HG03095 (cell line): ENCODE data around the gene KLF1.
"Not testable (repeated sequence)": the region's sequence is repeated elsewhere in the genome, so short reads cannot be mapped to it uniquely, and the experiment has no call there.

Source experiments
- ATAC-seq: cut with Tn5 transposase; IDR thresholded peaks from one replicate; pipeline ENCODE4 v1.9.1; 2021; ENCODE audit warnings: moderate library complexity; ENCODE audit not compliant: unreplicated experiment

Gene KLF1

DNA sequence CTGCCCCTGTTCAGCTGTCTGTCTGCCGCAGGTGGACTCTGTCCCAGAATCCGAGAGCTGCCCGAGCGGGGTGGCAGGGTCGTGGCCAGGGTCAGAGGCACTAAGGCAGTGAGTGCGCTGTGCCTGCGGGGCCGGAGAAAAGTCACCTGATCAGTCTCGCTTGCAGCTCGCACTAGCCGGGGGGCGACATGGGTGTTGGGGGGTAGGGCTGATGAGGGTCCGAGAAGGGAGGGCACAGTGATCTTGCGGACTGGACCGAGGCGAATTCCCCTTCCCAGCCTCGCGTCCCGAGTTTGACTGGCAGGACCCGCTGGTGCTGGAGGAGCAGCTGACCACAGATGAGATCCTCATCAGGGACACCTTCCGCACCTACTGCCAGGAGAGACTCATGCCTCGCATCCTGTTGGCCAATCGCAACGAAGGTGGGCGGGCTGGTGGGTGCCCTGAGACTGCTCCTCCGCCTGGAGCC is 4.6 kb upstream of the KLF1 start:
- no peak for ATAC-seq

DNA sequence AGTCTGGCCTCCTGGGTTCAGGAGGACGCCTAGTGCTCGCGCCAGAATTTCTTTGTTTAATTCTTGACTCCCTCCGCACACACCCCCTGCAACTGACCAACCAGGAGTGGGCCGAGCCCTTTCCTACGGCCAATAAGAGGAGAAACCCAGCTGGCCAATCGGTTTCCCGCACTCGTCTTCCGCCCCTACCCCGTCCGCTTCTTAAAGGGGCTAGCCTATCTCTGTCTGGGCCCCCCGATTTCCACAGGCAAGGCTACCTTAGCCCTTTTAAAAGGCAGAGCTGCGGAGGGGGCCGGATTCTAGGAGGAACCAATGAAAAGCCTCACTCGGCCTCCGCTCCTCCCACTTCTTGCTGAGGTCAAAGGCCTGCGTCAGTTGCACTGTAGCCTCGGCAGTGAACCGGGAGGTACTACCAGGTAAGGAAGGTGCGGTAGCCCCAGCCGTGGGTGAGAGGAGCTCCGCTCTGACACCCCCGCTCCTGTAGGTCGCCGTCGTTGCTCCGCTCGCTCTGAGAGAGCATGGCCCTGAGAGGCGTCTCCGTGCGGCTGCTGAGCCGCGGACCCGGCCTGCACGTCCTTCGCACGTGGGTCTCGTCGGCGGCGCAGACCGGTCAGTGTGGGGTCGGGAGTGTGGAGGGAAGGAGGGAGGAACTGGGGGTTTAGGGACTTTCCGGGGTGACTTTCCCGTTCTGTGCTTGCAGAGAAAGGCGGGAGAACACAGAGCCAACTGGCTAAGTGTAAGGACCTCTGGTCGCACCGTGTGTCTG is 4.0 kb upstream of the KLF1 start, which contains the start of gene GCDH:
TSS of gene GCDH (plus strand) at position 374 of the 766 bp plus-strand sequence. CDS start at position 519, 145 bp downstream.
- peak; percentile 79 for ATAC-seq

DNA sequence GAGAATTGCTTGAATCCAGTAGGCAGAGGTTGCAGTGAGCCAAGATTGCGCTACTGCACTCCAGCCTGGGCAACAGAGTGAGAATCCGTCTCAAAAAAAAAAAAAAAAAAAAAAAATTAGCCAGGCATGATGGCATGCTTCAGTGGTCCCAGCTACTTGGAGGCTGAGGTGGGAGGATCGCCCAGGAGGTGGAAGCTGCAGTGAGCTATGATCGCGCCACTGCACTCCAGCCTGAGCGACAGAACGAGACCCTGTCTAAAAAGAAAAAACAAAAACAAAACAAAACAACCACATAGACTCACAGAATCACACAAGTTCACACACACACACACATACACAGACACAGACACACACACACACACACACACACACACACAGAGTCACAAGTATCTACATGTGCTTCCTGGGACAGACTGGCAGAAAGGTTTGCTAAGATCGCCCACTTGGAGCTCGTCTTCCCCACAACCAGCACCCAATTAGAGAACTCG is 3.3 kb upstream of the KLF1 start:
- ATAC-seq = not testable (repeated sequence)

DNA sequence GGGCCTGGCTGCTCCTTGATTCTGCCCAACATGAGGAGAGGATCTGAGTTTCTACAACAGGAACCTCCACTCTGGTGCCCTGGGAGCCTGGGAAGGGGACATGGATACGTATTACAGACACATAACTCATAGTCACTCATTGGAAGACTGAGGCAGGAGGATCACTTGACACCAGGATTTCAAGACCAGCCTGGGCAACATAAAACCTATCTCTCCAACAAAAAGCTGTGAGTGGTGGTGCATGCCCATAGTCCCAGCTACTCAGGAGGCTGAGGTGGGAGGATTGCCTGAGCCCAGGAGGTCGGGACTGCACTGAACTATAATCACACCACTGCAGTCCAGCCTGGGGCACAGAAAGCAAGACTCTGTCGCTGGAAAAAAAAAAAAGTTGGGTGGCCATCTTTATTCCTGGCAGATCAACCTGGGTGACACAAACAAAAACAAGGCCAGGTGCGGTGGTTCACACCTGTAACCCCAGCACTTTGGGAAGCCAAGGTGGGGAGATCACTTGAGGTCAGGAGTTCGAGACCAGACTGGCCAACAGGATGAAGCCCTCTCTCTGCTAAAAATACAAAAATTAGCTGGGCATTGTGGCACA is 1.1 kb upstream of the KLF1 start:
- no peak for ATAC-seq

DNA sequence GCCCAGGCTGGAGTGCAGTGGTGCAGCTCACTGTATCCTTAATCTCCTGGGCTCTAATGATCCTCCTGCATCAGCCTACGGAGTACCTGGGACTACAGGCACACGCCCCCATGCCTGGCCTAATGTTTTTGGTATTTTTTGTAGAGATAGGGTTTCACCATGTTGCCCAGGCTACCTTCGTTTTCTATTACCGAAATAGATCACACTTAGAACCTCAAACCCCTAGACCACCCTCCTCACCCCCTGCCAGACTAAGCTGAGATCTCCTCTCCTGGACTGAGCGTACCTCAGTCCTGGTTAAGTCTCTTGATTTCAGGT is 391 bp downstream of the KLF1 start:
- ATAC-seq = no peak

DNA sequence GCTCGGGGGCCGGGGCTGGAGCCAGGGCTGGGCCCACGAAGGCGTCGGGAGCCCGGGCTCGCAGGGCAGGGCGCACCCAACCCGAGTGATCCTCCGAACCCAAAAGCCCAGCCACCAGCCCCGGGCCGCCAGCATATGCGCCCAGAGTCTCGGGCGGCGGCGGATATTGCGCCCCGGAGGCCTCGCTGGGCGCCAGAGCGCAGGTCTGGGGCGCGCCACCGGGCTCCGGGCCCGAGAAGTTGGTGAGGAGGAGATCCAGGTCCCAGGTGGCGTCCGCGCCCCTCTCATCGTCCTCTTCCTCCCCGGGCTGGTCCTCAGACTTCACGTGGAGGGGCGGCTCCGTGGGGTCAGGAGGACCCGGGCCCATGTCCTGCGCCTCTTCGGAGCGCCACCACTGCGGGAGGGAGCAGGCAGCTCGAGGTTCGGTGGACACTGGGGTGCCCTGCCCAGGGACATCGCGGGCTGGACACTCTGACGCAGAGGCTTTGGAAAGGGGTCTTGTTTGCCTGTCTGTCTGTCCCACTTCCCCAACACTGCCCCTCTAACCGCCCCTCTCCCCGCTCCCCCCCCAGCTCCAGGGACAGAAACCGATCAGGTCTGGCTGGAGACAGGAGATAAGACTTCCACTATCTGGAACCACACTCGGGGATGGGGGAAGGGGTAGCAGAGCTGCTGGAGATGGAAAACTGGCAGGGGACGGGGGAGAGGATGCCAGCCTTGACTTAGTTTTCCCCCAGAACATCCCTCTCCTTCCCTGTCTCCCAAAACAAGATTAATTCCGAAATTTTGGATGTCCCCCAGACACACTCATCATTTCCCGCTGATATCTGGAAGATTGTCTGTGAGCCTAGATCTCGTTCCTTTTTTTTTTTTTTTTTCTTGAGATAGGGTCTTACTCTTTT is 1.0 kb downstream of the KLF1 start:
- ATAC-seq = no peak

DNA sequence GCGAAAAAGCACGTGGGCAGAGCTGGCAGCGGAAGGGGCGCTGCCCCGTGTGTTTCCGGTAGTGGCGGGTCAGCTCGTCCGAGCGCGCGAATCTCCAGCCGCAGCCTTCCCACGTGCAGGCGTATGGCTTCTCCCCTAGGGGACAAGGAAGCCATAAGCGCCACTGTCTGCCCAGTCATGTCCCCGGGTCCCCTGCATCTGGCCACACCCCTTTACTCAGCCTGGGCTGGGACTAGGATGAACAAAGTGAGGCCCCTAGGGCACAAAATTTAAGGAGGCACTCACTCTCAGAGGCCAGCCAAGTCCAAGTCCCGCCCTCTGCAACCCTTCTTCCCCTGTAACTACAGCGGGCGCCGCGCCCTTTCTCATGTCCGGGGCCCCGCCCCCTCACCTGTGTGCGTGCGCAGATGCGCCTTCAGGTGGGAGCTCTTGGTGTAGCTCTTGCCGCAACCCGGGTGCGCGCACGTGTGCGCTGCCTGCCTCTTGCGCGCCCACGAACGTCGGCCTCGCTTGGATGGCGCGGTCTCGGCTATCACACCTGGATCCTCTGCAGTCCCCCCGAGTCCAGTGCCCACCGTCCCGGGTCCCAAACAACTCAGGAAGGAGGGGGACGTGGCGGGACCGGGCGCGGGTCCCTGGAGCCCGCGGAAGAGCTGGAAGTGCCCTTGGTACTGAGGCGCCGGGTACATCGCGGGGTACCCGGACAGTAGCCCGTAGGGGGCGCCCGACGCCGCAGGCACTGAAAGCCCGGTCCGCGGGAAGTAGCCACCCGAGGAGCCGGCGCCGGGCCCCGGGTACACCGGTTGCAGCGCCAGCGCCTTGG is 1.9 kb downstream of the KLF1 start:
- ATAC-seq = no peak

DNA sequence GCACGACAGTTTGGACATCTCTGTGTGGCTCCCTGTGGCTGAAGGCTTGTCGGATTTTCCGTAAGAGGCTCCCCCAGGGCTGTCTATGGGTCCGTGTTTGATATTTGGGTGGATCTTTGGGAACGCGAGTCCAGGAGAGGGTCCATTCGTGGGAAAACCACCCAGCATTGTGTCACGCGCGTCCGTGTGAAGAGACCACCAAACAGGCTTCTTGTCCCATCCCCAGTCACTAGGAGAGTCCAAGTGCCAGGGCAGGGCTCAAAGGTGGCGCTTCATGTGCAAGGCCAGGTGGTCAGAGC is 2.4 kb downstream of the KLF1 start:
- no peak for ATAC-seq

DNA sequence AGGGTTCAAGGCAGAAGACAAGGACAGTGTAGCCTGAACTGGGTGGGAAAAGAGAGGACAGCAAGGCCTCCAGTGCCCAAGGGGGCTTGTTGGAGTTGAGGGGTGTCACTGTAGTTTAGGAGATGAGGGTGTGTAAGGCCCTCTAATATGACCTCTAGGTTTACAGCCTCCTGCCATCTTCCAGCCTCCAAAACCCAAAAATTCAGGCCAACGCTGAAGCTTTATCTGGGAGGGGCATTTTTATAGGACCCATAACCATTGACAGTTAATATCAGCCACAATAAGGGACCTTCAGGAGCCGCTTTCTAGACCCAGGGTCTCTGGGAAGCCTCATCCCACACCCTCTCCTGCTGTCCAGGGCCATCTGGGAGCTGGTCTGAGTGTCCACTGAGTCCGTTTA is 2.8 kb downstream of the KLF1 start:
- ATAC-seq = no peak

DNA sequence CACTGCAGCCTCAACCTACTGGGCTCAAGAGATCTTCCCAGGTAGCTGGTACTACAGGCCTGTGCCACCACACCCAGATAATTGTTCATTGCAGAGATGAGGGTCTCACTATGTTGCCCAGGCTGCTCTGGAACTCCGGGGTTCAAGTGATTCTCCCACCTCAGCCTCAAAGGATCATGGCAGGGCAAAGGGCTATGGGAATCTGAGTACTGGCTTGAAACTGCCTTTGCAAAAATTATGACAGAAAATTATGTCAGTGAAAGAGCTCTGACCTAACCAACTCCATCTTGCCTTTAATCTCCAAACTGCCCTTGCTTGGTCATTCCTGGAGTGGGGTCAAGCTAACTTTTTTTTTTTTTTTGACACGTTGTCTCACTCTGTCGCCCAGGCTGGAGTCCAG is 4.4 kb downstream of the KLF1 start:
- ATAC-seq = no peak

DNA sequence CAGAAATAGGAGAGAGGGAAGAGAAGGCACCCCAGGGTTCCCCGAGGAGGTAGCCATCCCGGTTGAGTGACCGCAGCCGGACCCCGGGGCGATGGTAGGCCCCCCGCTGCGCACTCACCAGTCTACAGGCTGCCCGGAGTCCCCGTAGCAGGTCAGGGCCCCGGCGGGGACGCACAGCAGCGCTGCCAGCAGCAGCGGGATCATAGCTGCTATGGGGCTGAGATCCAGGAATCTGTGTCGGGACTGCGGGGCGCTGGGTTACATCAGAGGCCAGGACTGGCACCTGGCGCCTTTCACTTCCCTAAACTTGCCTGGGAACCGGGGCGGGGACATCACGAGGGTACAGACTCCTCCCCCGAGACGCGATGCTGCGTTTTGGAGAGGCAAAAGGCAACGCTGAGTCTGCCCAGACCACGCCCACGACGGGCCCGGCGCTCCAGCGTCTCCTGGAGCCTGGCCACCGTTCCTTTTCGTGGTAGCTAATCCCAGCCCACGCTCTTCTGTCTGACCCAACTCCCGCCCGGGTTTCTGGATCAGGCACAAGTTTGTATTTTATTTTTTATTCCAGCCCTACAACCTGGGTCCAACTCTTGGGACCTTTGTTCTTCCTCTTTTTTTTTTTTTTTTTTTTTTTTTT is 5.7 kb downstream of the KLF1 start, which contains the start of gene DNASE2:
TSS of gene DNASE2 (minus strand) at position 278 of the 637 bp plus-strand sequence. CDS start at position 204, 74 bp downstream.
- peak; percentile 78 for ATAC-seq

DNA sequence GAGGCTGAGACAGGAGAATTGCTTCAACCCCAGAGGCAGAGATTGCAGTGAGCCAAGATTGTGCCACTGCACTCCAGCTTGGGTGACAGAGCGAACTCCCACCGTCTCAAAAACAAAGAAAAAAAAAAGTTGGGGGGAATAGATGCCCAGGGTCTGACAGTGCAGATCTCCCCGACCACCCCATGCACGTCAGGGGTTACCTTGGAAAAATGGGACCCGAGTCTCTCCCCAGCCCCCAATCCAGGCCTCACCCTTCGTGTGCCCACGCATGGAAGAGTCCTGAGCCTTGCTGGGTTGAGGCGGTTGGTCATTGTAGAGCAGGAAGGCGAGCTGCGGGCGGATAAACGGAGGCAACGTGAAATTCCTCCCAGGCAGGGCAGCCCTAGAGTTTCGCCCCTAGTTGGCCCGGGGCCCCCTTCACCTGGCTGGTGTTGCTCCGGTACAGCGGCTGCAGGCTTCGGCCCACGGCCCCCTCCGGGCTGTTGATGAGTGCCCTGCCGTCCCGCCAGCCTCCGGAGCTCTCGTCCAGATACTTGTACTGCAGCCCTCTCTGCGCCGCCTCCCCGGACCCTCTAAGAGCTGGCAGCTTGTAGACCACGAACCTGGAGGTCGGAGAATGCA is 6.3 kb downstream of the KLF1 start:
- no peak for ATAC-seq

DNA sequence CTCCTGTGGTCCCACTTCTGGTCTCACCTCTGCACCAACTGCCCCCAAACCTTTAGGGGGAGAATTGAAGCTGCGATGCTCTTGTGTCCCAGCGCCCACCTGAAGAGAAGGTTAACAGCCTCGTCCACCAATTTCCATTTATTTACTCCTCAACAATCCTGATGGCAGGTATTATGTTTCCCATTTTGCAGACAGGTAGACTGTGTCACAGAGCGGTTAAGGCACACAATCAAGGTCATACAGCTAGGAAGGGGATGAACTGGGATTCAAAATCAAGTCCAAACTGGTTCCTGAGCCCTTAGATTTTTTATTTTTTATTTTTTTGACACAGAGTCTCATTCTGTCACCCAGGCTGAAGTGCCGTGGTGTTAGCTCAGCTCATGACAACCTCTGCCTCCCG is 11.9 kb downstream of the KLF1 start:
- no peak for ATAC-seq

DNA sequence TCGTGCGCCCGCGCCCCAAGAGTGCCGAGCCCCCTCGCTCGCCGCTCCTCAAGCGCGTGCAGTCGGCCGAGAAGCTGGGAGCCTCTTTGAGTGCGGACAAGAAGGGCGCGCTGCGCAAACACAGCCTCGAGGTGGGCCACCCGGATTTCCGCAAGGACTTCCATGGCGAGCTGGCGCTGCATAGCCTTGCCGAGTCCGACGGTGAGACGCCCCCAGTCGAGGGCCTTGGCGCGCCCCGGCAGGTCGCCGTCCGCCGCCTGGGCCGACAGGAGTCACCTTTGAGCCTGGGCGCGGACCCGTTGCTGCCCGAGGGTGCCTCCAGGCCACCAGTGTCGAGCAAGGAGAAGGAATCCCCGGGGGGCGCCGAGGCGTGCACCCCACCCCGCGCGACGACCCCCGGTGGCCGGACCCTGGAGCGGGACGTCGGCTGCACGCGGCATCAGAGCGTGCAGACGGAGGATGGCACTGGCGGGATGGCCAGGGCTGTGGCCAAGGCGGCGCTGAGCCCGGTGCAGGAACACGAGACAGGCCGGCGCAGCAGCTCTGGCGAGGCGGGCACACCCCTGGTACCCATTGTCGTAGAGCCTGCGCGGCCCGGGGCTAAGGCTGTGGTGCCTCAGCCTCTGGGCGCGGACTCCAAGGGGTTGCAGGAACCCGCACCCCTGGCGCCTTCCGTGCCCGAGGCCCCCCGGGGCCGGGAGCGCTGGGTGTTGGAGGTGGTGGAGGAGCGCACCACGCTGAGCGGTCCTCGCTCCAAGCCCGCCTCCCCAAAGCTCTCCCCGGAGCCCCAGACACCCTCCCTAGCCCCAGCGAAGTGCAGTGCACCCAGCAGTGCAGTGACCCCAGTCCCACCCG is 12.9 kb downstream of the KLF1 start:
- no peak for ATAC-seq

DNA sequence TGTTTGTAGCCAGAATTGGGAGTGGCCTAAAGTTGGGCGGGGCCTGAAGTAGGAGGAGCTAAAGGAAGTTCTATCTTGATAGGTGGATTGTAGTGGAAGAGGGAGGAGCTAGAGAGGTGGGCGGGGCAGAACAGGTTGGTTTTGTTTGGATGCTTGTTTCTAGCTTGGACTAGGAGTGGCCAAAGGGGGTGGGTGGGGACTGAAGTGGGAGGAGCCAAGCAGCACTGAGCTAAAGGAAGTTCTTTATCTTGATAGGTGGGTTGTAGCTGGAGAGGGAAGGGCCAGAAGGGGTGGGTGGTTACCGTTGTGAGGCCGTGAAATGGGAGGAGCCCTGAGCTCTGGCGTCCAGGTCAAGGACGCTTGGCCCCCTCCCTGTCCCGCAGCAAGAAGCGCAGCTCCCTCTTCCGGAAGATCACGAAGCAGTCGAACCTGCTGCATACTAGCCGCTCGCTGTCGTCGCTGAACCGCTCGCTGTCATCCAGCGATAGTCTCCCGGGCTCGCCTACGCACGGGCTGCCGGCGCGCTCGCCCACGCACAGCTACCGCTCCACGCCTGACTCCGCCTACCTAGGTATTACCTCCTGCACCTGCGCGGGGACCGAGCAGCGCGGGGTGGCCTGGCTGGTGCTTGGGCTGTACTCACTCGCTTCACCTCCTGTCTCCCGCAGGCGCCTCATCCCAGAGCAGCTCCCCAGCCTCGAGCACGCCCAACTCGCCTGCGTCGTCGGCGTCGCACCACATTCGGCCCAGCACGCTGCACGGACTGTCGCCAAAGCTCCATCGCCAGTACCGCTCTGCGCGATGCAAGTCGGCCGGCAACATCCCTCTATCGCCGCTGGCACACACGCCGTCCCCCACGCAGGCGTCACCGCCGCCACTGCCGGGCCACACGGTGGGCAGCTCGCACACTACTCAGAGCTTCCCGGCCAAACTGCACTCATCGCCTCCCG is 13.8 kb downstream of the KLF1 start:
- no peak for ATAC-seq

DNA sequence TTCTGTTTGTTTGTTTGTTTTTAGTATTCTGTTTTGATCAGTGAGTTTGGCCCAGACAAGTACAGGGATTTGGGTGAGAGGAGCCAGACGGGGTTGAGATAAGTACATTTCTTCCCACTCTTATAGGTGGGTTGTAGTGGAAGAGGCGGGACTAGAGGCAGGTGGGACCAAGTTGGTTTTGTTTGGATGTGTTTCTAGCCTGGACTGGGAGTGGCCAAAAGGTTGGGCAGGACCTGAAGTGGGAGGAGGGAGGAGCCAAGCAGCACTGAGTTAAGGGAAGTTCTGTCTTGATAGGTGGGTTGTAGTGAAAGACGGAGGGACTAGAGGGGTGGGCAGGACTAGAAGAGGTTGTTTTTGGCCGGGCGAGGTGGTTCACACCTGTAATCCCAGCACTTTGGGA is 14.7 kb downstream of the KLF1 start:
- no peak for ATAC-seq

DNA sequence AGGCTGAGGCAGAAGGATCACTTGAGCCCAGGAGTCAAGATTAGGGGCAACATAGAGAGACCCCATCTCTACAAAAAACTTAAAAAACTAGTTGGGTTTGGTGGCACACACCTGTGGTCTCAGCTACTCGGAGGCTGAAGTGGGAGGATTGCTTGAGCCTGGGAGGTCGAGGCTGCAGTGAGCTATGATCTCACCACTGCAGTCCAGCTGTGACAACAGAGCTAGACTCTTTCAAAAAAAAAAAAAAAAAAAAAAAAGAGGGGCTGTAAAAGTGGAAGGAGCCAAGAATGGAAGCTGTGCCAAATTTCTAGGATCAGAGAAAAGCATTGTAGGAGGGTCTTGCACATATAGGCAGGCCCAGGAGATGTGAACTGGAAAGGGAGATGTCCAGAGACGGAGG is 15.3 kb downstream of the KLF1 start:
- no peak for ATAC-seq
